Measurements from ENCODE around the gene P3H4. TPM values are rescaled to one million over a fixed set of nuclear protein-coding genes. Genes with fewer than 3 reads are reported as not detected.

The P3H4 gene
- total RNA-seq, 1 donor, result 59.7 TPM

- no peaks in the 10 kb centered on the region for H3K9me3 ChIP-seq (ENCODE audit: low read depth, low read length)
- no peaks in the 10 kb centered on the region for H3K36me3 ChIP-seq (ENCODE audit: insufficient read depth, low read length)
- H3K4me3 ChIP-seq (ENCODE audit: insufficient read depth, low read length), result no peak overlapping the region
- H3K27ac ChIP-seq (ENCODE audit: low read depth, low read length), result no peak overlapping the region
- peak; percentile 73 for DNase-seq (ENCODE audit: insufficient read length, low spot score, missing footprints)
- no peaks in the 10 kb centered on the region for H3K4me1 ChIP-seq (ENCODE audit: insufficient read depth, low read length)
- H4K20me1 ChIP-seq (ENCODE audit: insufficient read depth, low read length), result no peaks in the 10 kb centered on the region
- H3K4me2 ChIP-seq (ENCODE audit: insufficient read depth, low read length), result no peak overlapping the region
- no peak overlapping the region for H2AFZ ChIP-seq (ENCODE audit: low read length)
- H3K27me3 ChIP-seq (ENCODE audit: insufficient read depth, low read length), result no peaks in the 10 kb centered on the region
- TF ChIP-seq CTCF (IDR thresholded peaks at IDR 0.05; ENCODE audit: extremely low read depth, low read depth, low read length), result no peak
- no peaks in the 10 kb centered on the region for H3K79me2 ChIP-seq (ENCODE audit: insufficient read depth, low read length)
Measured at GRCh38 chr17:41754066-41754465, 57.7 kb downstream of the P3H4 start.

Other genes starting within 250 kb of the P3H4 start
- not detected in 2 replicates for gene KRT9, start 239.9 kb downstream of the P3H4 start, total RNA-seq
- 12.3 and 23.0 TPM in 2 replicates for gene KRT14, start 225.1 kb downstream of the P3H4 start, total RNA-seq
- 4.3 and 5.6 TPM in 2 replicates for gene KRT16, start 199.2 kb downstream of the P3H4 start, total RNA-seq
- gene KRT17, start 187.4 kb downstream of the P3H4 start, total RNA-seq, result 4.3 and 4.7 TPM in 2 replicates
- gene EIF1, start 123.1 kb downstream of the P3H4 start, total RNA-seq, result 94.5 and 101 TPM in 2 replicates
- gene GAST, start 99.6 kb downstream of the P3H4 start, total RNA-seq, result not detected in 2 replicates
- gene HAP1, start 77.3 kb downstream of the P3H4 start, total RNA-seq, result under 0.01 TPM in 1 of 2 replicates, not detected in the other
- 18.0 and 24.2 TPM in 2 replicates for gene JUP, start 25.2 kb downstream of the P3H4 start, total RNA-seq
- gene FKBP10, start 1.1 kb upstream of the P3H4 start, total RNA-seq, result 387 and 396 TPM in 2 replicates
- 69.8 and 70.4 TPM in 2 replicates for gene NT5C3B, start 24.3 kb upstream of the P3H4 start, total RNA-seq
- 0.36 and 0.59 TPM in 2 replicates for gene KLHL10, start 25.9 kb upstream of the P3H4 start, total RNA-seq
- gene KLHL11, start 53.5 kb upstream of the P3H4 start, total RNA-seq, result 28.6 and 34.7 TPM in 2 replicates
- gene ACLY, start 107.0 kb upstream of the P3H4 start, total RNA-seq, result 271 and 273 TPM in 2 replicates
- gene ODAD4, start 118.7 kb upstream of the P3H4 start, total RNA-seq, result 1.1 and 1.5 TPM in 2 replicates
- 87.6 and 96.4 TPM in 2 replicates for gene CNP, start 154.8 kb upstream of the P3H4 start, total RNA-seq
- 75.3 and 76.3 TPM in 2 replicates for gene DNAJC7, start 205.5 kb upstream of the P3H4 start, total RNA-seq
- 38.0 and 39.1 TPM in 2 replicates for gene NKIRAS2, start 208.1 kb upstream of the P3H4 start, total RNA-seq
- gene C17orf113, start 238.7 kb upstream of the P3H4 start, total RNA-seq, result under 0.01 and 0.29 TPM in 2 replicates